Retinal pigment epithelial cell (primary cell): ENCODE results near the gene LRRC55.

ENCODE experiments used
- DNase-seq: peaks from one replicate; pipeline ENCODE4 v3.0.0-alpha.2; 2010; ENCODE audit warnings: low read depth
- H3K4me3 ChIP-seq: 2 replicates; pipeline ENCODE4 v1.5.1; 2011; ENCODE audit warnings: mild to moderate bottlenecking, low read length, control low read depth, moderate library complexity
- TF ChIP-seq, protein P1 (sequence below): conservative IDR thresholded peaks from 2 replicates; pipeline ENCODE4 v1.5.1; 2011; ENCODE audit warnings: low read depth, low read length, control low read depth, inconsistent platforms

The LRRC55 gene

DNA sequence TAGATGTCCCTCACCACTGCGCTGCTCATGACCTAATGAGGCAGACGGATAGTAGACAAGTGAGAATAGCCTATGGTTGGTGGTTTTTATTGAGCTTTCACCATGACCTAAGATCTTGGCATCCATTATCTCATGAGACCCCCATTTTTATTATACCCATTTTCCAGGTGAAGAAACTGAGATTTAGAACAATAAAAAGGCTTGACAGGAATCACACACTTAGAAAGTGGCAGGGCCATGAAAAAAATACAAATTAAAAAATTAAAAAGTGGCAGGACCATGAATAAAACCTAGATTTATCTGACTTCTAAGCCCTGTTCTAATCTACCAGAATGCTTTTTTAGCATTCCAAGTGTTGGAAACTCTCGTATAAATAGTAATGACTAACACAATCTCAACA is 1.1 kb downstream of the LRRC55 start:
- TF ChIP-seq, protein P1, sequence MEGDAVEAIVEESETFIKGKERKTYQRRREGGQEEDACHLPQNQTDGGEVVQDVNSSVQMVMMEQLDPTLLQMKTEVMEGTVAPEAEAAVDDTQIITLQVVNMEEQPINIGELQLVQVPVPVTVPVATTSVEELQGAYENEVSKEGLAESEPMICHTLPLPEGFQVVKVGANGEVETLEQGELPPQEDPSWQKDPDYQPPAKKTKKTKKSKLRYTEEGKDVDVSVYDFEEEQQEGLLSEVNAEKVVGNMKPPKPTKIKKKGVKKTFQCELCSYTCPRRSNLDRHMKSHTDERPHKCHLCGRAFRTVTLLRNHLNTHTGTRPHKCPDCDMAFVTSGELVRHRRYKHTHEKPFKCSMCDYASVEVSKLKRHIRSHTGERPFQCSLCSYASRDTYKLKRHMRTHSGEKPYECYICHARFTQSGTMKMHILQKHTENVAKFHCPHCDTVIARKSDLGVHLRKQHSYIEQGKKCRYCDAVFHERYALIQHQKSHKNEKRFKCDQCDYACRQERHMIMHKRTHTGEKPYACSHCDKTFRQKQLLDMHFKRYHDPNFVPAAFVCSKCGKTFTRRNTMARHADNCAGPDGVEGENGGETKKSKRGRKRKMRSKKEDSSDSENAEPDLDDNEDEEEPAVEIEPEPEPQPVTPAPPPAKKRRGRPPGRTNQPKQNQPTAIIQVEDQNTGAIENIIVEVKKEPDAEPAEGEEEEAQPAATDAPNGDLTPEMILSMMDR: no peak
- DNase-seq: no peak
- no peak overlapping the region for H3K4me3 ChIP-seq

DNA sequence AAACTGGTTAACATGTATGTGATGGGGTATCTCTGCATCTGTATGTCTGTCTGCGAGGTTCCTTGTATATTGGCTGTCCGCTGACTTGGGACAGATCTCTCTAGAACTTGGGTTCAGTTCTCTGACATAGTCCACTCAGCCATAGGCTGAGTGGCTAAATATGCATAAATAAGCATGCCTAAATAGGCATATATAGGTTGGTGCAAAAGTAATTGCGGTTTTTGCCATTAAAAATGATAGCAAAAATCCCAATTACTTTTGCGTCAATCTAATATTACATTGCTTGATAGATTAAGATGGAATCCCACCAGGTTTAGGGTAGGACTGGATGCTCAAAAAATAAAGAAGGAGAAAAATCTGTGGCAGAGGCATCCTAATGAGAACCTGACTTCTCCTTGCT is 8.8 kb downstream of the LRRC55 start:
- DNase-seq: no peak
- no peak overlapping the region for H3K4me3 ChIP-seq
- TF ChIP-seq, protein P1: no peak

DNA sequence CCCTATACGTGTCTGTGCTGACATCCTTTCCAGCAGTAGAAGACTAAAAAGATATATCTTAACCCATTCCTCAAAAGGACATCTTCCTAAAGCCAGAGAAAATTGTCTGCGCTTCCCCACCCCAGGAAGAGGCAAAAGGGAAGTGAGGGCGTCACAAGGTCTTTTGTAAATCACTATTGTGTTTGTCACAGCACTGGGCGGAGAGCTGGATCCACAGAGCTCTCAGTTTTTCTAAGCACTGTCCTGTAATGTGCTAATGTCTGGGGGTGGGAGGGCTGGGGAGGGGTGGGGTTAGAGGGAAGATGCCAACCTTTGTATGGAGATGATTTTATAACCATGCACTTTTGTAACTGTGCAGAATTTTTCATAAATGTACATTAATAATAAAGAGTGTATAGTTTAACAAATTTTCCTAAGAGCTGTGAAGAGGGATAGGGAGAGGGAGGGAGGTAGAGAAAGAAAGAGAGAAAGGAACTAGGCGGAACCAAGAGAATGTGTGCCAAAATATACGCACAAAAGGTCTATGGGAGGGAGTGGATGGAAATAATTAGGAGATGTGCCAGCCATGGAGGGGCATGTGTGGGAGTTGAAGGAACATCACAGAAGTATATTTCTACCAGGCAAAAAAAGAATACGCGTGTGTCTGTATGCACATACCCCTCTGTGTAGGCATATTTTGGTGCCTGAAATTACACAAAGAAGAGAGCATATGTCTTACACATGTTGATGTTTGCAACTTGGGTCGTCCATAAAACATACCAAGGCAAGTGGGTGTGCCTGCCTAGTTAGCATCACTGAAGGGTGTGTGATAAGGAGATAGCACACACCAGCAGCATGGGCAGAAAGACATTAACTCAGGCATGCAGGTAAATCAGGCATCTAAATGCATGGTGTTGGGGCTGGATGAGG is 9.8 kb downstream of the LRRC55 start:
- no peak overlapping the region for H3K4me3 ChIP-seq
- DNase-seq: no peak
- TF ChIP-seq, protein P1: no peak

DNA sequence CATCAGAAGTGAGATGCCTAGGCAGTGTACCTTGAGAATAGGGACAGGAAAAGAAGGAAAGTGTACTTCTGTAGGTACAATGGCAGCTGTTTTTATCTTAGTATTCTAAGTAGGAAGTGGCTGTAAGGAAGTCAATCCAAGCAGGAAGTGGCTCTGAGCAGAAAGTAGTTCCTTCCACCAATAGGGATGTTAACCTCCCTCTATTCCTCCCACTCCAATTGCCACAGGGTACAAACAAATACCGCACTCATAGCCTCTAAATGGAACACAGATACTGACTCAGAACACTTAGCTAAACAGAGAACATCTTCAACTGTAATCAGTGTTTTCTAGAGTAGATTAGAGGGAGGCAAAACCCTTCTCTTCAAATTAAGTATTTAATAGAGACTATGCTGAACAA is 10.6 kb downstream of the LRRC55 start:
- TF ChIP-seq, protein P1: no peak
- no peak overlapping the region for H3K4me3 ChIP-seq
- no peak for DNase-seq

DNA sequence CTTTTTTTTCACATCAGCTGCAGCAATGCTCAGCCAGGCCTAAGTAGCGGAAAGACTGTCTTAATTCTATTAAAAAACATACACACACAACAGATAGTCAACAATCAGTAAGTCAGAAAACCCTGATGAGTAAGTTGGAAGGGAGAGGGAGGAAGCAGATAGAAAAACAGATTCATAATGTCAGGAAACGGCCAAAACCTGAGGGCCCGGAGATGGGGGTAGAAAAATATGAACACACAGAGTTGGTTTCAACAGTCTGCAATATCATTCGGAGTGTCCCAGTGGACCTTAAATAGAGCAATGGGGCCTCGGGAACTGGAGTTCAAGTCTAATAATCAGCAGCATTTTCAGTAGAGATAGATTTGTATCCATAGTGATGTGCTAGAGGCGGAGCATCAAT is 14.8 kb downstream of the LRRC55 start:
- no peak for DNase-seq
- H3K4me3 ChIP-seq: no peak overlapping the region
- TF ChIP-seq, protein P1: no peak

DNA sequence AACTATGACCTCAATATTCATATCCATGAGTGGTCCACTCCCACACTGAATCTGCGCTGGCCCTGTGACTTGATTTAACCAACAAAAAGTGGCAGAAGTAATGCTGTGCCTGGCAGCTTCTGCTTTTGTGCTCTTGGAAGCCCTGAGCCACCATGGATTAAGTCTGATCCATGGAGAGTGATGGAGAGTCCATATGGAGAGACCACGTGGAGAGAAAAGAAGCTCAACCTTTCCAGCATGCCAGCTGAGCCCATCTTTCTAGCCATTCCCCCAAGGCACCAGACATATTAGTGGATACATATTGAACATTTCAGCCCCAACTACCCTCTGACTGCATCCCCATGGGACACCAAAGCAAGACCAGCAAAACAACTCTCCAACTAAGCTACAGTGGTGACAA is 16.0 kb downstream of the LRRC55 start:
- no peak overlapping the region for H3K4me3 ChIP-seq
- DNase-seq: no peak
- TF ChIP-seq, protein P1: no peak

DNA sequence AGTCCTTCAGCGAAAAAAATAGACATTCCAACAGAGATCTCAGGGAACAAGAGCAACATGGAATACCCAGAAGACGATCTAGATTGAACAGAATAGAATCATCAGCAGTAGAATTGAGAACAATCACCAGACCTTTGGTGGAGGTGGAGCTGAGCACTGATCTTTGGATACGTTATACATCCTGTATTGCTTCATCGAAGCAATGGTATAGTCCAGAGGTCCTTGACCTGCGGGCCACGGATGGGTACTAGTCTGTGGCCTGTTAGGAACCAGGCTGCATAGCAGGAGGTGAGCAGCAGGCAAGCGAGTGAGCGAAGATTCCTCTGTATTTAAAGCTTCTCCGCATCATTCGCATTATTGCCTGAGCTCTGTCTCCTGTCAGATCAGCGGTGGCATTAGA is 17.6 kb downstream of the LRRC55 start:
- TF ChIP-seq, protein P1: no peak
- H3K4me3 ChIP-seq: no peak overlapping the region
- DNase-seq: no peak
